Measurements from ENCODE around the gene HOXD1. TPM values are rescaled to one million over a fixed set of nuclear protein-coding genes. Genes with fewer than 3 reads are reported as not detected.

The HOXD1 gene
- total RNA-seq, 1 donor from 2014 or later: not detected

GRCh38 chr2:176172007-176172894, 16.2 kb upstream of the HOXD1 start:
- TF ChIP-seq CTCF (IDR thresholded peaks at IDR 0.05): no peak
- Mint-ChIP-seq H3K27ac (no peak overlapping the region), H3K36me3 (ENCODE audit: low read depth) (no peaks in the 10 kb centered on the region), H3K9me3 (no peaks in the 10 kb centered on the region), H3K4me1 (peaks cover 4% of the 10 kb centered on the region), H3K4me3 (no peak overlapping the region), H3K27me3 (peaks cover 65% of the 10 kb centered on the region)
- intact Hi-C loops (cut with micrococcal nuclease): no loop called here
- ChIA-PET CTCF (no interaction called here), POLR2A (no interaction called here)
- DNase-seq (no peak), ATAC-seq (ENCODE audit: low read depth) (no peak)

GRCh38 chr2:176172895-176173566, 15.4 kb upstream of the HOXD1 start:
- no peak overlapping the region for H3K4me3 Mint-ChIP-seq
- H3K9me3 Mint-ChIP-seq: no peaks in the 10 kb centered on the region
- ChIA-PET POLR2A (no interaction called here), CTCF (interaction anchor here (1.0 kb wide), 1 partner anchor 11 kb away, joined by 3 read pairs; no protein-coding TSS in a partner anchor)
- ATAC-seq (ENCODE audit: low read depth) (no peak), DNase-seq (no peak)
- no peak overlapping the region for H3K27ac Mint-ChIP-seq
- intact Hi-C loops (cut with micrococcal nuclease): no loop called here
- no peaks in the 10 kb centered on the region for H3K36me3 Mint-ChIP-seq (ENCODE audit: low read depth)
- peaks cover 6% of the 10 kb centered on the region for H3K4me1 Mint-ChIP-seq
- TF ChIP-seq CTCF (IDR thresholded peaks at IDR 0.05): no peak
- peaks cover 64% of the 10 kb centered on the region for H3K27me3 Mint-ChIP-seq

GRCh38 chr2:176173567-176174381, 14.7 kb upstream of the HOXD1 start:
- H3K9me3 Mint-ChIP-seq: no peaks in the 10 kb centered on the region
- CTCF ChIA-PET: interaction anchor here (1.0 kb wide), 1 partner anchor 12 kb away, joined by 3 read pairs; no protein-coding TSS in a partner anchor
- H3K36me3 Mint-ChIP-seq (ENCODE audit: low read depth): no peaks in the 10 kb centered on the region
- POLR2A ChIA-PET: no interaction called here
- peaks cover 67% of the 10 kb centered on the region for H3K27me3 Mint-ChIP-seq
- peaks cover 9% of the 10 kb centered on the region for H3K4me1 Mint-ChIP-seq
- H3K4me3 Mint-ChIP-seq: no peak overlapping the region
- ATAC-seq (ENCODE audit: low read depth) (no peak), DNase-seq (no peak)
- no peak overlapping the region for H3K27ac Mint-ChIP-seq
- intact Hi-C loops (cut with micrococcal nuclease): no loop called here
- TF ChIP-seq CTCF (IDR thresholded peaks at IDR 0.05): no peak

GRCh38 chr2:176174382-176174823, 14.1 kb upstream of the HOXD1 start:
- Mint-ChIP-seq H3K27me3 (peaks cover 66% of the 10 kb centered on the region), H3K4me1 (peaks cover 9% of the 10 kb centered on the region), H3K27ac (no peak overlapping the region), H3K4me3 (no peak overlapping the region), H3K9me3 (no peaks in the 10 kb centered on the region), H3K36me3 (ENCODE audit: low read depth) (no peaks in the 10 kb centered on the region)
- no peak for DNase-seq
- intact Hi-C loops (cut with micrococcal nuclease): no loop called here
- no peak for TF ChIP-seq CTCF (IDR thresholded peaks at IDR 0.05)
- ChIA-PET CTCF (no interaction called here), POLR2A (no interaction called here)
- no peak for ATAC-seq (ENCODE audit: low read depth)
